SJCRH30 (cell line): ENCODE measurements around the gene G6PC3. TPM values are rescaled to one million over a fixed set of nuclear protein-coding genes. Genes with fewer than 3 reads are reported as not detected.
"Not testable (repeated sequence)": the region's sequence is repeated elsewhere in the genome, so short reads cannot be mapped to it uniquely, and the experiment has no call there.

ENCODE experiments used
- DNase-seq, 2 experiments: peaks; one replicate each; pipeline ENCODE4 v3.0.0-alpha.2; 2015 to 2020
- H3K27ac ChIP-seq: fragments of 250-450 bp; sonication (Bioruptor Pico); 2 replicates; pipeline ENCODE4 v1.5.1; 2020; ENCODE audit warnings: mild to moderate bottlenecking, moderate library complexity
- H3K27me3 ChIP-seq: fragments of 250-450 bp; sonication (Bioruptor Pico); 2 replicates; pipeline ENCODE4 v1.5.1; 2020; ENCODE audit warnings: mild to moderate bottlenecking, moderate library complexity
- H3K36me3 ChIP-seq: fragments of 250-450 bp; sonication (Bioruptor Pico); 2 replicates; pipeline ENCODE4 v1.5.1; 2020; ENCODE audit warnings: mild to moderate bottlenecking, moderate library complexity
- H3K4me1 ChIP-seq: fragments of 250-450 bp; sonication (Bioruptor Pico); 2 replicates; pipeline ENCODE4 v1.5.1; 2020; ENCODE audit warnings: mild to moderate bottlenecking, moderate library complexity
- H3K4me3 ChIP-seq: fragments of 250-450 bp; sonication (Bioruptor Pico); 2 replicates; pipeline ENCODE4 v1.5.1; 2020; ENCODE audit warnings: mild to moderate bottlenecking, moderate library complexity
- H3K9me3 ChIP-seq: fragments of 250-450 bp; sonication (Bioruptor Pico); replicated peaks from 2 replicates; pipeline ENCODE4 v1.5.1; 2020; ENCODE audit warnings: mild to moderate bottlenecking, moderate library complexity
- total RNA-seq: library from RNA; depleted of rRNA; stranded (reverse); fragments of >200 nt; shearing (Covaris generic); gene quantifications from 2 replicates; pipeline ENCODE4 v1.2.3, GENCODE V29; 2014

The G6PC3 gene
- total RNA-seq, 1 experiment from 2014 or later, result 37.3 TPM

GRCh38 chr17:44044071-44044470 is 26.5 kb upstream of the G6PC3 start:
- Histone ChIP-seq H3K27me3 (no peaks in the 10 kb centered on the region), H3K9me3 (no peaks in the 10 kb centered on the region), H3K4me3 (no peak overlapping the region), H3K27ac (no peak overlapping the region), H3K4me1 (no peaks in the 10 kb centered on the region), H3K36me3 (peaks cover 38% of the 10 kb centered on the region)
- no peak for DNase-seq

- peaks cover 29% of the 10 kb centered on the region for H3K36me3 ChIP-seq
- H3K4me3 ChIP-seq, result no peak overlapping the region
- H3K27ac ChIP-seq, result no peak overlapping the region
- DNase-seq, result no peak
- H3K4me1 ChIP-seq, result peaks cover 9% of the 10 kb centered on the region
- H3K27me3 ChIP-seq, result no peaks in the 10 kb centered on the region
- no peaks in the 10 kb centered on the region for H3K9me3 ChIP-seq
Measured at GRCh38 chr17:44045486-44045885, 25.0 kb upstream of the G6PC3 start.

GRCh38 chr17:44046893-44047292 is 23.6 kb upstream of the G6PC3 start:
- not testable (repeated sequence) for H3K9me3 ChIP-seq, DNase-seq, H3K27me3 ChIP-seq, H3K27ac ChIP-seq, H3K4me3 ChIP-seq
- Histone ChIP-seq H3K4me1 (peaks cover 12% of the 10 kb centered on the region), H3K36me3 (peaks cover 42% of the 10 kb centered on the region)

- no peak overlapping the region for H3K4me3 ChIP-seq
- no peaks in the 10 kb centered on the region for H3K27me3 ChIP-seq
- DNase-seq, result peak; percentile 95 to 99
- peaks cover 12% of the 10 kb centered on the region for H3K4me1 ChIP-seq
- H3K9me3 ChIP-seq, result no peaks in the 10 kb centered on the region
- H3K36me3 ChIP-seq, result peaks cover 54% of the 10 kb centered on the region
- H3K27ac ChIP-seq, result peak overlapping the region; percentile 3; the same call in 1 of the 2 replicates
Measured at GRCh38 chr17:44049294-44050060, 21.1 kb upstream of the G6PC3 start.

- Histone ChIP-seq H3K4me3 (no peak overlapping the region), H3K9me3 (no peaks in the 10 kb centered on the region), H3K27me3 (no peaks in the 10 kb centered on the region), H3K27ac (no peak overlapping the region), H3K4me1 (peaks cover 12% of the 10 kb centered on the region), H3K36me3 (peaks cover 58% of the 10 kb centered on the region)
- DNase-seq, result no peak
Measured at GRCh38 chr17:44053125-44053872, 17.2 kb upstream of the G6PC3 start.

GRCh38 chr17:44059101-44059892 is 11.2 kb upstream of the G6PC3 start:
- Histone ChIP-seq H3K9me3 (no peaks in the 10 kb centered on the region), H3K4me1 (no peaks in the 10 kb centered on the region), H3K27me3 (no peaks in the 10 kb centered on the region), H3K36me3 (peaks cover 73% of the 10 kb centered on the region), H3K27ac (no peak overlapping the region), H3K4me3 (no peak overlapping the region)
- no peak for DNase-seq

GRCh38 chr17:44061446-44061845 is 9.1 kb upstream of the G6PC3 start:
- DNase-seq, result no peak
- Histone ChIP-seq H3K27me3 (no peaks in the 10 kb centered on the region), H3K4me3 (no peak overlapping the region), H3K4me1 (no peaks in the 10 kb centered on the region), H3K27ac (no peak overlapping the region), H3K9me3 (no peaks in the 10 kb centered on the region), H3K36me3 (peaks cover 61% of the 10 kb centered on the region)

GRCh38 chr17:44062871-44063270 is 7.7 kb upstream of the G6PC3 start:
- Histone ChIP-seq H3K9me3 (no peaks in the 10 kb centered on the region), H3K27me3 (no peaks in the 10 kb centered on the region), H3K4me1 (no peaks in the 10 kb centered on the region), H3K27ac (no peak overlapping the region), H3K36me3 (peaks cover 54% of the 10 kb centered on the region), H3K4me3 (no peak overlapping the region)
- no peak for DNase-seq

- Histone ChIP-seq H3K4me3 (no peak overlapping the region), H3K27ac (no peak overlapping the region), H3K4me1 (no peaks in the 10 kb centered on the region), H3K27me3 (no peaks in the 10 kb centered on the region), H3K36me3 (peaks cover 46% of the 10 kb centered on the region), H3K9me3 (no peaks in the 10 kb centered on the region)
- no peak for DNase-seq
Measured at GRCh38 chr17:44063704-44064639, 6.6 kb upstream of the G6PC3 start.

GRCh38 chr17:44065668-44066203 is 4.8 kb upstream of the G6PC3 start:
- Histone ChIP-seq H3K27me3 (no peaks in the 10 kb centered on the region), H3K4me3 (peak overlapping the region; percentile 80), H3K27ac (peak overlapping the region; percentile 88), H3K36me3 (peaks cover 30% of the 10 kb centered on the region), H3K4me1 (no peaks in the 10 kb centered on the region), H3K9me3 (no peaks in the 10 kb centered on the region)
- DNase-seq, result no peak

- peak within 1 kb of the TSS; percentile 88 for H3K27ac ChIP-seq
- H3K27me3 ChIP-seq, result no peaks in the 10 kb centered on the region
- DNase-seq, result peak; percentile 93 to 94
- H3K4me1 ChIP-seq, result no peaks in the 10 kb centered on the region
- H3K9me3 ChIP-seq, result no peaks in the 10 kb centered on the region
- peaks cover 26% of the 10 kb centered on the region for H3K36me3 ChIP-seq
- peak within 1 kb of the TSS; percentile 80 for H3K4me3 ChIP-seq
Measured at GRCh38 chr17:44066204-44066930, 4.2 kb upstream of the G6PC3 start, which contains the start of gene LSM12. Gene LSM12, minus strand, starts transcription at chr17:44066671. Its CDS starts 84 bp downstream, at chr17:44066587.

GRCh38 chr17:44067545-44067940 is 3.0 kb upstream of the G6PC3 start:
- peaks cover 18% of the 10 kb centered on the region for H3K36me3 ChIP-seq
- no peak for DNase-seq
- H3K27ac ChIP-seq, result no peak overlapping the region
- no peaks in the 10 kb centered on the region for H3K9me3 ChIP-seq
- no peak overlapping the region for H3K4me3 ChIP-seq
- peaks cover 5% of the 10 kb centered on the region; the same call in 1 of the 2 replicates for H3K4me1 ChIP-seq
- no peaks in the 10 kb centered on the region for H3K27me3 ChIP-seq

- Histone ChIP-seq H3K4me3 (peak overlapping the region; percentile 72), H3K4me1 (peaks cover 5% of the 10 kb centered on the region; the same call in 1 of the 2 replicates), H3K9me3 (no peaks in the 10 kb centered on the region), H3K36me3 (peaks cover under 1% of the 10 kb centered on the region; the same call in 1 of the 2 replicates), H3K27me3 (no peaks in the 10 kb centered on the region), H3K27ac (peak overlapping the region; percentile 39)
- DNase-seq, result no peak
Measured at GRCh38 chr17:44069974-44070454, 521 bp upstream of the G6PC3 start.
